ENCODE data around the gene ENOX1.
"Not testable (repeated sequence)": the region's sequence is repeated elsewhere in the genome, so short reads cannot be mapped to it uniquely, and the experiment has no call there.

ENOX1 gene

DNA sequence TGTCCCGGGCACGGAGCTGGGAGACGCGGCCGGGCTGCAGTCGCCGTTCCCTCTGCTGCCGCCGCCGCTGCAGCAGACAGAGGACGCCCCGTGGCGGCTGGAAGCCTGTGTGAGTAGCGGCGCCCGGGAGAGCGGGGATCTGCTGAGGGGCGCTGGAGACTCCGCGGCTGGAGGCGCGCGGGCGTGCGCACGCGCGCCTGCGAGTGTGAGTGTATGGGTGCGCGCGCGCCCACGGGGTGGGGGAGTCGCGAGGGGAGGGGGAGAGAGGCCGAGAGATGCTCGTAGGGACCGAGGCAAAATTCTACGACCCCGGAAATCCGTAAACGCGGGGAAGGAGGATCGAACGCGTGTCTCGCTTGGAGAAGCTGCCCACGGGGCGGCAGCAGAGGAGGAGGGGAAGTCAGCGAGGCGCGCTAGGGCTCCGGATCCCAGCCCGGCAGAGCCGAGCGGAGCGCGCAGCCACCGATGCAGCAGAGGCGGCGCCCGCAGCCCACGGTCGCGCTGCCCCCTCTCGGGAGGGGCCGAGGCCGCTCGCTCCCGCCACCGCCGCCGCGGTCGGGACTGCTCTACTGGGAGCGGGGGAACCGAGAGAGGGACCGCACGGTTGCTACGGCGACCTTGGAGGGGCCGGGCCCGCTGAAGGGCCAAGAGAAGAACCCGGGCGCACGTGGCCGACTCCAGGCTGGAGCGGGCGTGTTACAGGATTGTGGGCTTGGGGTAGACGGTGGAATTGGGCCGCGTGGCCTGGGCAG, at the start of gene ENOX1:
Gene ENOX1, minus strand, starts transcription at position 207 of the 752 bp plus-strand sequence.
- H3K27me3 Mint-ChIP-seq = peaks cover 53% of the 10 kb centered on the region
- H3K36me3 Mint-ChIP-seq = no peaks in the 10 kb centered on the region
- peaks cover 13% of the 10 kb centered on the region for H3K4me1 Mint-ChIP-seq
- no peaks in the 10 kb centered on the region for H3K9me3 Mint-ChIP-seq
- ATAC-seq = peak; percentile 54
- H3K4me3 Mint-ChIP-seq = peak within 1 kb of the TSS; percentile 85
- H3K27ac Mint-ChIP-seq = no peak within 1 kb of the TSS

DNA sequence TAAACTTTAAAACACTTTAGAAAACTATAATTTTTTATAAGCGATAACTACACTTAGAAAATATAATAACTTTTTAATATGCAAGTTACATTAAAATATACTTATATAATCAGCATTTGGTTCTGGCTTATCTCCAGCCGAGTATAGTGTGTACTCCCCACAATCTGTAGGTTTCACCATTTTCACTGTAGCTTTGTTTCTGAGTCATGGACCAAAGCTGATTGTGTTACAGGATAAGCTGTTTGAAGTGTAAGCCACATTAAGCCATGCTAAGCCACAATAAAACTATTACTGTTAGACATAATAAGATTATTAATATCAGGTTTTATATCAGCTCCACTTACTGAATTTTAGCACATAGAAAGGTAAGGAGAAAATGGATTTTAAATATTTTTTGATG, 48.9 kb upstream of the ENOX1 start:
- H3K9me3 Mint-ChIP-seq = no peaks in the 10 kb centered on the region
- H3K4me3 Mint-ChIP-seq = no peak overlapping the region
- H3K27me3 Mint-ChIP-seq = no peaks in the 10 kb centered on the region
- no peaks in the 10 kb centered on the region for H3K4me1 Mint-ChIP-seq
- ATAC-seq = no peak
- H3K36me3 Mint-ChIP-seq = peaks cover 1% of the 10 kb centered on the region
- no peak overlapping the region for H3K27ac Mint-ChIP-seq

DNA sequence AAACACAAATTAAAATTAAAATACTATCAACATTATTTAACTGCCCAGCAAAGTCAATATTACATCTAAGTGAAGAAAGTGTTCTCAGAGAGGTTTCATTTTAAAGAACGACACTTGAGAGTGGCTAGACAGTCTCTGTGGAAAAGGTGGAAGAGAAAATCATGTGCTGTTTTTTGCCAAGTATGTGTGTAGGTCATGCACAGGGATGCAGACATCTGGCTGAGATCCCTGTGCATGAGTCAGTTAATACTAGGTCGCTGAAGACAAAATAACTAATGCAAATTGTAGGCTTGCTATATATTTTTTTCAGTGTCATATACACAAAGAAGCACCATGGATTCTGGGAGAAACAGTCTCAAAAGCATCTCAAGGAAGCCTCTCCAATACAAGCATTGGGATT, 44.3 kb upstream of the ENOX1 start:
- H3K4me3 Mint-ChIP-seq = no peak overlapping the region
- no peak for ATAC-seq
- no peaks in the 10 kb centered on the region for H3K9me3 Mint-ChIP-seq

DNA sequence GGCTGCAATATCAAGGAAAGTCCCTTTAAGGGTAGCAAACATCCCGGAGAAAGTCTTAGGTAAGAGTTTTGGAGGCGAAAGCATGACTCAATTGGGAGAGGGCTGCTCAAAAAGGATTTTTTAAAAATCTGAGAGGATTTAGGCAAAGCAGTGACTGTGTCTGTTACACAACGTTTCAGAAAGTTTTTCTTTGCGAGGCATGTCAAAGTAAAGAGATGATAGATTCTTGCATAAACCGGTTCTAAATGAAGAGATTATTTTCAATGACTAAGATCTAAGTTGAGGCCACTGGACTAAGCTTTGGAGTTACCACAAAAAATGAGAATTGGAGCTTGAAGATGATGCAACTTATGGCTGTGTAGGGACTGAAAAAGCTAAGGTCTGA, 43.7 kb upstream of the ENOX1 start:
- Mint-ChIP-seq H3K4me1 (no peaks in the 10 kb centered on the region), H3K9me3 (no peaks in the 10 kb centered on the region), H3K27me3 (no peaks in the 10 kb centered on the region), H3K27ac (no peak overlapping the region), H3K36me3 (no peaks in the 10 kb centered on the region), H3K4me3 (no peak overlapping the region)
- no peak for ATAC-seq

More for the DNA sequence above, 44.3 kb upstream of the ENOX1 start:
- H3K27ac Mint-ChIP-seq = no peak overlapping the region
- H3K4me1 Mint-ChIP-seq = no peaks in the 10 kb centered on the region
- H3K36me3 Mint-ChIP-seq = no peaks in the 10 kb centered on the region
- no peaks in the 10 kb centered on the region for H3K27me3 Mint-ChIP-seq

DNA sequence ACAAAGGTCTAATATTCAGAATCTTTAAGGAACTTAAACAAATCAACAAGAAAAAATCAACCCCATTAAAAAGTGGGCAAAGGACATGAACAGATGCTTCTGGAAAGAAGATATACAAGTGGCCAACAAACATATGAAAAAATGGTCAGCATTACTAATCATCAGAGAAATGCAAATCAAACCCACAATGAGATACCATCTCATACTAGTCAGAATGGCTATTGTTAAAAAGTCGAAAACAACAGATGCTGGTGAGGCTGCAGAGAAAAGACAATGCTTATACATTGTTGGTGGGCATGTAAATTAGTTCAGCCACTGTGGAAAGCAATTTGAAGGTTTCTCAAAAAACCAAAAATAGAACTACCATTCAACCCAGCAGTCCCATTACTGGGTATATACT, 37.9 kb upstream of the ENOX1 start:
- not testable (repeated sequence) for H3K27ac Mint-ChIP-seq

DNA sequence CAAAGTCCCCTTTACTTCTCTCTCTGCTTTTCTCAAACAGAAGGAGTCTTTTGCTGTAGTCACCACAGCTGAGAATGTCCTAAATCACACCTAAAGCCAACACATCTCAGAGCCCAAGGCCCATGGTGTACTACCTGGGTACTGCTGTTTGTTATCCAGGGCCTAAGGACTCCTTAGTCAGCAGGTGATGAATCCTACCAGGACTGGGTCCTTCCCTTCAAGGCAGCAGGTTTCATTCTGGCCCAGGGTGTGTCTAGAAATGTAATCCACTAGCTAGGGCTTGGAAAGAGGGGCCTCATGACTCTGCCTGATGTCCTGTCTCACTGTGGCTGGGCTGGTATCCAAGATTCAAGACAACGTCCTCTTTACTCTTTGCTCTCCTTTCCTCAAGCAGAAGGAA, 36.2 kb upstream of the ENOX1 start:
- H3K27me3 Mint-ChIP-seq = peaks cover 6% of the 10 kb centered on the region
- no peak overlapping the region for H3K27ac Mint-ChIP-seq
- no peaks in the 10 kb centered on the region for H3K36me3 Mint-ChIP-seq
- ATAC-seq = no peak
- H3K4me3 Mint-ChIP-seq = no peak overlapping the region
- no peaks in the 10 kb centered on the region for H3K4me1 Mint-ChIP-seq
- peaks cover 3% of the 10 kb centered on the region for H3K9me3 Mint-ChIP-seq

More for the DNA sequence above, 37.9 kb upstream of the ENOX1 start:
- H3K4me3 Mint-ChIP-seq, ATAC-seq, H3K9me3 Mint-ChIP-seq, H3K27me3 Mint-ChIP-seq, H3K4me1 Mint-ChIP-seq, H3K36me3 Mint-ChIP-seq: not testable (repeated sequence)

DNA sequence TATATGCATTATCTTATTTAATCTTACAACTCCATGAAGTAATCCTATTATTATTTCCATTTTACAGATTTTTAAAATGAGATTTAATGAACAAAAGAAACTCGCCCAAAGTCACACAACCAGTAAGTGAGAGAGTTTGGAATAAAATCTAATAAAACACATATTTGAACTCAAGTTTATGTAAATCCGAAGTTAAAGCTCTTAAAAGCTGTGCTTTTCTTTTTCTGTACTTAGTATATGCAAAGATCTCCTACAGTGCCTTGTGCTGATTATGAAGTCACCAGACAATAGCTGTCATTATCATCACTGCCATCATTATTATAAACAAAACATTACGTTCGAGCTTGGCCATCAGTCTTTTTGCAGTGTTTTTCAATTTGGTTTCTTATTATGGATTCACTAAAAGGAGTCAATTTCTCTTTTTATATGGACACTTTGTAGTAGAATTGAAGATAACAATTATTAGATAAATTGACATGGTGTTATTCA, 29.7 kb upstream of the ENOX1 start:
- H3K27me3 Mint-ChIP-seq = peaks cover 24% of the 10 kb centered on the region

DNA sequence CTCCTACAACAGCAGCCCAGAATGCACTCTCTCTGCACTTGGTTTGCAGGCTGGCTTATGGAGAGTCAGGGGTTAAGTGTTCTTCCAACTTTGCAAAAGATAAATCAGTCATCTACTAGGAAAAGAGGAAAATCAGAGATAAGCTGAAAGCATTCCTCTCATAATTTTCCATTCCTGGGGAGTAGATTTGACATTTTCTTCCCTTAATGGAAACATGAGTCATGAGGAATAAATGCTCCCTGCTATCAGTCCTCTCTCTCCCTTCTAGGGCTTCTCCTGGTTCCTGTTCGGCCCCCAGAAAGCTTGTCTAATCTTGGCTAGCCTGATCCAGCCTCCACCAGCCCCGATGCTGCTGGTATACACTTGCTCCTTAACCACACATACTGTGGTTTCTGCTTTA, 28.4 kb upstream of the ENOX1 start:
- Mint-ChIP-seq H3K36me3 (no peaks in the 10 kb centered on the region), H3K4me1 (no peaks in the 10 kb centered on the region), H3K4me3 (no peak overlapping the region), H3K27ac (no peak overlapping the region), H3K9me3 (peaks cover 3% of the 10 kb centered on the region), H3K27me3 (peaks cover 24% of the 10 kb centered on the region)
- no peak for ATAC-seq

More for the DNA sequence above, 29.7 kb upstream of the ENOX1 start:
- no peak overlapping the region for H3K27ac Mint-ChIP-seq
- no peaks in the 10 kb centered on the region for H3K36me3 Mint-ChIP-seq
- no peaks in the 10 kb centered on the region for H3K4me1 Mint-ChIP-seq
- H3K9me3 Mint-ChIP-seq = peaks cover 3% of the 10 kb centered on the region
- H3K4me3 Mint-ChIP-seq = no peak overlapping the region
- ATAC-seq = no peak

DNA sequence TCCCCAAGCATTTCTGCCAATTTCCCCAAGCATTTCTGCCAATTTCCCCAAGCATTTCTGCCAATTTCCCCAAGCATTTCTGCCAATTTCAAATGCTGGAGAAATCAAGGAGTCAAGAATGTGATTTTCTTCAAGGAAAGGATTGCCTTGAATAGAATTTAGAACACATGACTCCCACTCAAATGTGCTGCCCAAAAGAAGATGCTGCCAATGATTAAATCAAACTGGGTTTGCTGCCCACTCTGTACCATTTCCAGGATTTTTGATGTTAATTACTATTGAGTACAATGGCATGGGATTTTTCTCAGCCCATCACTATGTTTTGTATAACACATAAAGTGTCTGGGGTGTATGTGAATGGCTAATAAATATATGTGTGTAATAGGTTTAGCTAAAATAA, 21.9 kb upstream of the ENOX1 start:
- no peaks in the 10 kb centered on the region for H3K27me3 Mint-ChIP-seq
- H3K4me3 Mint-ChIP-seq = no peak overlapping the region
- ATAC-seq = no peak
- no peaks in the 10 kb centered on the region for H3K9me3 Mint-ChIP-seq
- H3K36me3 Mint-ChIP-seq = no peaks in the 10 kb centered on the region
- no peak overlapping the region for H3K27ac Mint-ChIP-seq
- H3K4me1 Mint-ChIP-seq = no peaks in the 10 kb centered on the region

DNA sequence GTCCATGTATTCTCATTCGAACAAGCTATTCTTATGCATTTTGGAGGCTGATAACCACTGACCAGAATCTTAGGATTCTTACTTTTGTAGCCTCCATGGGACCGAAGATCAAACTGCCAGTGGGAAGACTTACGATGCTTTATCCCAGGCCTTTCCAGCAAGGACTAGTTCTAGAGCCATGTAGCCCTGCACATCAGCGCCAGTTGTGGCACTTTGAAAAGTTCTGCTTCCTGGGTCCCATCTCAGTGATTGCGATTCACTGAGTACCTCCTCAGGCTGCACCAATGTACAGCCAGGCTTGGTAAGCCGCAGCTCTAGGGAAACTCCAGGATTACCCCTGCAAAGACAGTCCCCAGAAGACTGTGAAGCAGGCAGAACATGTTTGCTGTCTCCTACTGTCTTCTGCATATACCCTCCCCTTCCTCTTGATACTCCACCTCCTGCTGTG, 18.9 kb upstream of the ENOX1 start:
- H3K36me3 Mint-ChIP-seq = no peaks in the 10 kb centered on the region
- H3K9me3 Mint-ChIP-seq = no peaks in the 10 kb centered on the region
- no peaks in the 10 kb centered on the region for H3K4me1 Mint-ChIP-seq
- H3K27ac Mint-ChIP-seq = no peak overlapping the region
- H3K27me3 Mint-ChIP-seq = no peaks in the 10 kb centered on the region
- H3K4me3 Mint-ChIP-seq = no peak overlapping the region
- ATAC-seq = no peak

DNA sequence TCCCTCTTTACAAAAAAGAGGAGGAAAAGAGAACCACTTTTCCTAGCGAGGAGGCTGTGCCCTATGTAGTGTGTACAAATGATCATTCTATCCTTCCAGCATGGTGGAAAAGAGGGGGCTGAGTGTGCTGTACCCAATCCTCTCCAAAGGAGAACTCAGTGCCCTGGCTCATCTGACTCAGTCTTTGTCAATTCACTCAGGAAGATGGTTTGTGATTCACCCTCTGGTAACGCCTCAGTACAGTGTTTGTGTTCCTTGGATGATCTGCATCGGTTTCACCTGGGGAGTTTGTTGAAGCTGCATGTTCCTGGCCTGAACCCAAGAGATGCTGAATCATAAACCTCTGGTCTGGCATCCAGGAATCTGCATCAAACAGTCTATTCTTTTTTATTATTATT, 18.3 kb upstream of the ENOX1 start:
- Mint-ChIP-seq H3K27ac (no peak overlapping the region), H3K36me3 (no peaks in the 10 kb centered on the region), H3K27me3 (no peaks in the 10 kb centered on the region), H3K4me1 (no peaks in the 10 kb centered on the region), H3K4me3 (no peak overlapping the region), H3K9me3 (no peaks in the 10 kb centered on the region)
- ATAC-seq = no peak

DNA sequence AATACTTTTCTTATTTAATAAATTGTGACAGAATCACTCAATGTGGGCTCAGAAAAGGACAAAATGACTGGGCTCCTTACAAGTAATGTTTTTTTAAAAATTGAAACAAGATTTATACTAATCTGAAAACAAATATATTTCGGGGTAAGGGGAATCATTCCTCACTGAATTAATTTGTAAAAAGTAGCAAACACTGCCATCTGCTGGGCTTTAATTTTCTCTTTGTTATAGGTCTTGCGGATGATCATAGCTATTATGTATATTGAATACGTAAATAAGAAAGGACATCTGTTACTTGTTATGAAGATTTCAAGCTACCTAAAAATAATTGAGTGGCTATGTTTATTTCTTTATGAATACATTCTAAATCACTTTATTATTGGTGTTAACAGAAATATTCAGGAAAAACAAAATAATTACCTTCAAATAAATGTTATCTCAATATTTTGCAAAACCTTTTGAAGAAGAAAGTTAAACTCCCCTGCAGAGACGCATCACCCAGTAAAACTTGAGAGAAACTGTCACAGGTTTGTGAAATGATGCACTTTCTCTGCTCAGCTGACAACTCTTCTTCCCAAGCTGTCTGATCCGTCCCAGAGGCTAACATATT, 17.8 kb upstream of the ENOX1 start:
- H3K27me3 Mint-ChIP-seq = no peaks in the 10 kb centered on the region
- H3K27ac Mint-ChIP-seq = no peak overlapping the region
- H3K36me3 Mint-ChIP-seq = no peaks in the 10 kb centered on the region
- no peak for ATAC-seq
- H3K4me3 Mint-ChIP-seq = no peak overlapping the region
- no peaks in the 10 kb centered on the region for H3K4me1 Mint-ChIP-seq
- no peaks in the 10 kb centered on the region for H3K9me3 Mint-ChIP-seq

DNA sequence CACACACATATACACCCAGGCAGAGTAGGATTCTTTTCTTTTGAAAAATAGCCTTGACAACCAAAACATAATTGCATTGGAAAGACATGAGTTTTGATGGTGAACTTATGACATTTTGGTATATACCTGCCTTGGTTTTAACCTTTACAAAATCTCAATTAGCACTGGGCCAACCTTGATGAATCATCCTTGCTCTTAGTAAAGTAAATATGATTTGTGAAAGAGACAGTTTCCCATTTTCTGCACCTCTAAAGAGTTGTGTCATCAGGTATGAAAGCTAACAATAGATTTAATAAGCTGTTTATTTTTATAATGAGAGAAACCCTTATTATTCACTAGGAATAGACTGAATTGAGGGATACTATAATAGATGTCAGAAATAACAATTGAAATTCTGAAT, 15.7 kb upstream of the ENOX1 start:
- ATAC-seq = no peak
- peaks cover 9% of the 10 kb centered on the region for H3K27me3 Mint-ChIP-seq

DNA sequence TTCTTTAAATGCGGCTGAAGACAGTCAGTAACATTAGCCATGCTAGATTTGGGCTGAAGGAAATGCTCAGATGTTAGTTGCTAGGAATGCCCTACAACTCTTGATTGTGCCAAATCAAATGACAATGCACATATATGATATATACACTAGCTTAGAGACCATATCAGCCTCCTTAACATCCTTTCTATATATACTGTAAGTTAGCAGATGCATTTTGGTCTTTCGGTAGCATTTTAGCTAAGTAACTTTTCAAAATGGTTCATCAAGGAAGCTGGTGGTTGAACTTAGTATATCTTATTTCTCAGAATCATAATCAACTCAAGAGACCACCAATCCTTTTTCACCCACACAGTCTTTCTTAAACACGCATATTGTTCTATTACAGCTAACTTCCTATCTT, 14.1 kb upstream of the ENOX1 start:
- H3K9me3 Mint-ChIP-seq = no peaks in the 10 kb centered on the region
- no peak overlapping the region for H3K4me3 Mint-ChIP-seq
- H3K4me1 Mint-ChIP-seq = no peaks in the 10 kb centered on the region
- no peak overlapping the region for H3K27ac Mint-ChIP-seq
- peaks cover 9% of the 10 kb centered on the region for H3K27me3 Mint-ChIP-seq
- ATAC-seq = no peak
- H3K36me3 Mint-ChIP-seq = no peaks in the 10 kb centered on the region

More for the DNA sequence above, 15.7 kb upstream of the ENOX1 start:
- Mint-ChIP-seq H3K9me3 (no peaks in the 10 kb centered on the region), H3K27ac (no peak overlapping the region), H3K36me3 (no peaks in the 10 kb centered on the region), H3K4me3 (no peak overlapping the region), H3K4me1 (no peaks in the 10 kb centered on the region)

DNA sequence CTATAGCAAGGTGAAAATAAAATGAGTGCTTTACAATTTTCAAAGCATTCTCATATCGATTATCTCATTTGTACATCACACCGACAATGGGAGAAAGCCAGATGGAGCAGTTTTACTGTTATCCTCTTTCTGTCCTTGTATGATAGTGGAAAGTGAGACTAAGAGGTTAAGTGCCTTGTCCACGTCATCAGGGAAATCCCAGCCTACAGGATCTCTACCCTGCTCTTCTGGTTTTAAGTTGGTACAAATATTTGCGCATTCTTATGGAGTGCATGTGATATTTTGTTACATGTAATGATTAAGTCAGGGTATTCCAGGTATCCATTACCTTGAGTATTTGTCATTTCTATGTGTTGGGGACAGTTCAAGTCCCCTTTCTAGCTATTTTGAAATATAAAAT, 12.4 kb upstream of the ENOX1 start:
- no peak for ATAC-seq
- Mint-ChIP-seq H3K4me1 (no peaks in the 10 kb centered on the region), H3K27me3 (peaks cover 9% of the 10 kb centered on the region), H3K9me3 (no peaks in the 10 kb centered on the region), H3K27ac (no peak overlapping the region), H3K4me3 (no peak overlapping the region), H3K36me3 (no peaks in the 10 kb centered on the region)

DNA sequence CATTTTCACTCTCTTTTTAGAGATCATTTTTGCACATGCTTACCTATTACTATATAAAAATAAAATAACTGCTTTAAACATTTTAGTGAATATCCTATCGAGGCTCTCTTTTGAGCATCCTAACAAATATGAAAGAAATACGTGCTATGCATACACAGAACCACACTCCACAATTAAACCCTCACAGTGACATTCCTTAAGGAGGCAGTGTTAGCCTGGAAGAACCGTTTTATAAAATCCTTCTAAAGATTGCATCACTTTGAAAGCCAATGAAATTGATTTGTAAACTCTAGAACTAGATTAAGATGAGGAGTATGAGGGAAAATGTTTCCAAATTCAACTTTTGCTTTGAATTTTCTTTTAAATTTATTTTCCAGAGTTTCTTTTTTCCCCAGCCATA, 11.1 kb upstream of the ENOX1 start:
- Mint-ChIP-seq H3K27me3 (peaks cover 9% of the 10 kb centered on the region), H3K36me3 (no peaks in the 10 kb centered on the region)

More for the DNA sequence above, 11.1 kb upstream of the ENOX1 start:
- Mint-ChIP-seq H3K4me1 (no peaks in the 10 kb centered on the region), H3K4me3 (no peak overlapping the region), H3K27ac (no peak overlapping the region), H3K9me3 (no peaks in the 10 kb centered on the region)
- ATAC-seq = no peak
